ENCODE measurements around the gene GARIN5B.

The GARIN5B gene

GRCh38 chr19:55368701-55369563 lies 5.9 kb upstream of the GARIN5B start:
- H3K4me1 ChIP-seq, result peaks cover 12 to 26% (median 19%) of the 10 kb centered on the region in 10 experiments; a peak in 18 of 20 replicates
- peaks cover 53 to 78% (median 73%) of the 10 kb centered on the region in 11 experiments for H3K27me3 ChIP-seq
- H3K9me3 ChIP-seq (replicated peaks in 1 of 11), result no peaks in the 10 kb centered on the region
- no peak for TF ChIP-seq Cebpa-rat (IDR thresholded peaks at IDR 0.05)
- peak overlapping the region in 9 of 11 experiments; percentile 38 to 67 (median 51); a peak in 12 of 22 replicates for H3K9ac ChIP-seq
- H3K4me3 ChIP-seq, result peak overlapping the region; percentile 33 to 67 (median 51); a peak in 18 of 20 replicates
- H4K20me1 ChIP-seq, result peaks cover 0 to 26% (median 7%) of the 10 kb centered on the region in 11 experiments; a peak in 9 of 22 replicates
- peak overlapping the region; percentile 75 to 89 (median 82) for H3K4me2 ChIP-seq
- no peaks in the 10 kb centered on the region for H3K36me3 ChIP-seq
- H3K27ac ChIP-seq, result no peak overlapping the region

GRCh38 chr19:55368106-55368505 lies 5.0 kb upstream of the GARIN5B start:
- H3K4me1 ChIP-seq, result peaks cover 12 to 28% (median 19%) of the 10 kb centered on the region in 10 experiments; a peak in 18 of 20 replicates
- H3K4me3 ChIP-seq, result no peak overlapping the region
- no peak overlapping the region for H3K4me2 ChIP-seq
- peaks cover 0 to 26% (median 7%) of the 10 kb centered on the region in 11 experiments; a peak in 9 of 22 replicates for H4K20me1 ChIP-seq
- no peaks in the 10 kb centered on the region for H3K9me3 ChIP-seq (replicated peaks in 1 of 11)
- H3K36me3 ChIP-seq, result no peaks in the 10 kb centered on the region
- H3K9ac ChIP-seq, result no peak overlapping the region
- TF ChIP-seq Cebpa-rat (IDR thresholded peaks at IDR 0.05), result no peak
- peaks cover 52 to 70% (median 65%) of the 10 kb centered on the region in 11 experiments for H3K27me3 ChIP-seq
- no peak overlapping the region for H3K27ac ChIP-seq

DNA sequence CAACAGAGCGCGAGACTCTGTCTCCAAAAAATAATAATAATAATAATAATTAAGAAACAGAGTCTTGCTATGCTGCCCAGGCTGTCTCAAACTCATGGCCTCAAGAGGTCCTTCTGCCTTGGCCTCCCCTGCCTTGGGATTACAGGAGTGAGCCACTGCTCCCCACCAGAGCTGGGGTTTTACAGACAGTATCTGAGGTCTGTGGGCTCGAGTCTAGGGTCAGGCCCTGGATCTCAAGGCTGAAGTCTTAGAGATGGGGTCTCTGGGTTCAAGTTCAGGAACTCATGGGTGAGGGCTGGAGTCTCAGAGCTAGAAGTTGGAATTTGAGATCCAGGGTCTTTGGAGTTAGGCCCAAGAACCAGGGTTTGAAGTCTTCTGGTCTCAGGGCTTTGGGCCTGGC lies 3.7 kb upstream of the GARIN5B start:
- Histone ChIP-seq H3K9ac (no peak overlapping the region), H3K27ac (no peak overlapping the region), H3K4me3 (no peak overlapping the region), H3K4me1 (peaks cover 6 to 21% (median 12%) of the 10 kb centered on the region in 10 experiments; a peak in 15 of 20 replicates), H3K4me2 (no peak overlapping the region), H4K20me1 (peaks cover 0 to 20% (median 7%) of the 10 kb centered on the region in 11 experiments; a peak in 9 of 22 replicates), H3K9me3 (replicated peaks in 1 of 11) (no peaks in the 10 kb centered on the region), H3K36me3 (no peaks in the 10 kb centered on the region), H3K27me3 (peaks cover 41 to 56% (median 52%) of the 10 kb centered on the region in 11 experiments)
- TF ChIP-seq Cebpa-rat (IDR thresholded peaks at IDR 0.05), result no peak

GRCh38 chr19:55365964-55366363 lies 2.9 kb upstream of the GARIN5B start:
- H4K20me1 ChIP-seq, result peaks cover 0 to 19% (median 7%) of the 10 kb centered on the region in 11 experiments; a peak in 9 of 22 replicates
- no peak overlapping the region for H3K27ac ChIP-seq
- peaks cover 6 to 21% (median 12%) of the 10 kb centered on the region in 10 experiments; a peak in 15 of 20 replicates for H3K4me1 ChIP-seq
- no peak for TF ChIP-seq Cebpa-rat (IDR thresholded peaks at IDR 0.05)
- peaks cover 33 to 48% (median 43%) of the 10 kb centered on the region in 11 experiments for H3K27me3 ChIP-seq
- H3K4me3 ChIP-seq, result no peak overlapping the region
- no peaks in the 10 kb centered on the region for H3K36me3 ChIP-seq
- H3K9me3 ChIP-seq (replicated peaks in 1 of 11), result no peaks in the 10 kb centered on the region
- no peak overlapping the region for H3K9ac ChIP-seq
- no peak overlapping the region for H3K4me2 ChIP-seq

- peaks cover 26 to 41% (median 36%) of the 10 kb centered on the region in 11 experiments for H3K27me3 ChIP-seq
- H3K36me3 ChIP-seq, result no peaks in the 10 kb centered on the region
- H3K4me2 ChIP-seq, result no peak overlapping the region
- no peak overlapping the region for H3K9ac ChIP-seq
- no peak for TF ChIP-seq Cebpa-rat (IDR thresholded peaks at IDR 0.05)
- H3K9me3 ChIP-seq (replicated peaks in 1 of 11), result no peaks in the 10 kb centered on the region
- no peak overlapping the region for H3K27ac ChIP-seq
- H4K20me1 ChIP-seq, result peaks cover 0 to 14% (median 3%) of the 10 kb centered on the region in 11 experiments; a peak in 8 of 22 replicates
- H3K4me1 ChIP-seq, result peaks cover 6 to 21% (median 12%) of the 10 kb centered on the region in 10 experiments; a peak in 15 of 20 replicates
- no peak overlapping the region for H3K4me3 ChIP-seq
These were observed 2.2 kb upstream of the GARIN5B start for GRCh38 chr19:55365245-55365644.

DNA sequence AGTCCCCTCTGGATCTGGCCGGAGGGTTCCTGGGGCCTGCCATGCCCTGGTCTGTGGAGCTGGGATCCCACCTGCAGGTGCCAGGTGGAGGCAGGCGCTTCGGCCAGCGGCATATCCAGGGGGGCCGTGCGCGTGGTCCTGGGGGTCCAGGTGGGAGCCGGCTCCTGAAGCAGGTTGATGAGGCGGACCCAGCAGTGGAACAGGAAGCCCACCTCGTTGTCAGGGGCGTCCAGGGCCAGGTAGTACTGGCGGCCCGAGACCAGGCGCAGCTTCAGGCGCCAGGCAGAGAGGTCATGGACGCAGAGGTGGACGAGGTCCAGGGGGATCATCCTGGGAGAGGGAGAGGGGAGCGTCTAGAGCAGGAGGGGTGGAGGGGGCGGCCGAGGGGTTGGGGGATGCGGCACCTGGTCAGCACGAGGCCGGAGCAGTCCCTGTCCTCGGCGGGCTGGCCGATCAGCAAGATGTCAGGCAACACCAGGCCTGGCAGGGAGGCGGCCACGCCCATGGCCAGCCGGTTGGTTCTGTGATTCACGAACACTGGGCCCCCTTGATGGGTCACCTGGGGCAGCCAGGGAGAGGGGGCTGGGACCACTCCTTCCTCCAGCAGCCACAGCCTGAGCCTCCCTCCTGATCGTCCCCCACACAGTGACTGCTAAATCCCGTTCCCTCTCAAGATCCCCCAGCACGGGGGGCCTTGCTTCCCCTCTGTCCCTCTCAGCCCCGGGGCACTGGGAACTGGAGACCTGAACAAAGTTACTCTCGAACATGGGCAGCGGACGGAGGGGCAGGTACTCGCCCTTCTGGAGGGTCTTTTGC lies 678 bp downstream of the GARIN5B start:
- Histone ChIP-seq H3K9me3 (replicated peaks in 1 of 11) (no peaks in the 10 kb centered on the region), H3K36me3 (no peaks in the 10 kb centered on the region), H3K4me1 (peaks cover 0 to 8% (median 0%) of the 10 kb centered on the region in 10 experiments; a peak in 1 of 20 replicates), H4K20me1 (no peaks in the 10 kb centered on the region), H3K4me2 (no peak overlapping the region), H3K4me3 (no peak overlapping the region), H3K27me3 (peaks cover under 1 to 21% (median 12%) of the 10 kb centered on the region in 11 experiments; a peak in 20 of 22 replicates), H3K27ac (no peak overlapping the region), H3K9ac (no peak overlapping the region)
- no peak for TF ChIP-seq Cebpa-rat (IDR thresholded peaks at IDR 0.05)

- TF ChIP-seq Cebpa-rat (IDR thresholded peaks at IDR 0.05), result no peak
- Histone ChIP-seq H3K9me3 (replicated peaks in 1 of 11) (no peaks in the 10 kb centered on the region; a peak in 1 of 22 replicates), H3K4me1 (peaks cover 0 to 11% (median 0%) of the 10 kb centered on the region in 10 experiments; a peak in 1 of 20 replicates), H3K4me2 (no peak overlapping the region), H3K4me3 (no peak overlapping the region), H3K9ac (no peak overlapping the region), H3K27me3 (peaks cover 16 to 27% (median 20%) of the 10 kb centered on the region in 11 experiments), H3K27ac (no peak overlapping the region), H4K20me1 (no peaks in the 10 kb centered on the region), H3K36me3 (no peaks in the 10 kb centered on the region)
These were observed 2.2 kb downstream of the GARIN5B start for GRCh38 chr19:55360902-55361301.

DNA sequence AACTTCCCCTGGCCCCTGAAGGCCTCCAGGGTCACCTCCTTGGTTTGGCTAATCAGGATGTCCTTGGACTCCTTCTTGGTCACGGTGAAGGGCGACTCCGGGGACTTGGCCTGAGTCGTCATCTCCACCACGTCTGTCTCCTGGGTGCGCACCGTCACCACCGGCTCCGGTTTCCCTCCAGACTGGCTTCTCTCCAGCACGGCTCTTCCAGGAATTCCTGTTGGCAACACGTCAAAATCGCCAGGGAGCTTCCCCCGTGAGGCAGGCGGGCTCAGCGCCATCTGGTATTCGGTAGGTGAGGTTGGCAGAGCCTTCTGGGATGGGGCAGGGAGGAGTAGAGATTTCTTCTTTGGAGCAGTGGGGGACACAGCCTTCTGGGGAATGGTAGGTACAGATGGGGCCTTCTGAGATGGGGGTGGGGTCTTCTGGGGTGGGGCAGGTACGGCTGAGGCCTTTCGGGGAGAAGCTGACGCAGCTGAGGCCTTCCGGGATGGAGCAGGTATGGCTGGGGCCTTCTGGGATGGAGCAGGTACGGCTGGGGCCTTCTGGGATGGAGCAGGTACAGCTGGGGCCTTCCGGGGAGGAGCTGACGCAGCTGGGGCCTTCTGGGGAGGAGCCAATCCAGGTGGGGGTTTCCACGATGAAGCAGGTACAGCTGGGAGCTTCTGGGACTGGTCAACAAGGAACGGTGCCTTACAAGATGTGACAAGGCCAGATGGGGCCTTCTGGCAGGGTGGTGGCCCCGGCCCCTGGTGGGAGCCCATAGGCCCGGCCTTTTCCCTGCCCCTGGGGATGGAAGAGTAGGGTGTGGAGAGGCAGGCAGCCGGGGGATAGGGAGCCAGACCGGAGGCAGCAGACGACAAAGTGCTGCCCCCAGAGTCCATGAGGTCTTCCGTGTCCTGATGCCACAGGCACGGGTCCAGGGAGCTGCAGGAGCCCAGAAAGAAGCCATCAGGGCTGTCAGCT lies 3.8 kb downstream of the GARIN5B start:
- H3K4me2 ChIP-seq, result no peak overlapping the region
- no peak for TF ChIP-seq Cebpa-rat (IDR thresholded peaks at IDR 0.05)

More for the DNA sequence above, 3.8 kb downstream of the GARIN5B start:
- H3K9ac ChIP-seq, result no peak overlapping the region
- no peaks in the 10 kb centered on the region; a peak in 1 of 22 replicates for H4K20me1 ChIP-seq
- no peak overlapping the region for H3K4me3 ChIP-seq
- peaks cover 0 to 11% (median 0%) of the 10 kb centered on the region in 10 experiments; a peak in 6 of 20 replicates for H3K4me1 ChIP-seq
- H3K36me3 ChIP-seq, result no peaks in the 10 kb centered on the region
- no peak overlapping the region for H3K27ac ChIP-seq
- H3K27me3 ChIP-seq, result peaks cover 31 to 44% (median 37%) of the 10 kb centered on the region in 11 experiments
- H3K9me3 ChIP-seq (replicated peaks in 1 of 11), result no peaks in the 10 kb centered on the region; a peak in 1 of 22 replicates
